ENCODE measurements around the gene FXYD7. TPM values are rescaled to one million over a fixed set of nuclear protein-coding genes. Genes with fewer than 3 reads are reported as not detected.

FXYD7 gene
- total and polyA plus RNA-seq, 3 experiments from 2014 or later = 0.60 to 12.9 (median 1.0) TPM

GRCh38 chr19:35160629-35161433 is 17.8 kb downstream of the FXYD7 start:
- no peaks in the 10 kb centered on the region for H3K27me3 ChIP-seq (ENCODE audit: insufficient read depth, low read length, poor library complexity, severe bottlenecking)
- no peak overlapping the region for H3K27ac ChIP-seq (ENCODE audit: low read depth, low read length)
- peaks cover 0 to 8% (median 2%) of the 10 kb centered on the region in 5 donors for H3K9me3 Mint-ChIP-seq
- no peak overlapping the region for H3K4me3 ChIP-seq (ENCODE audit: low read length)
- DNase-seq = no peak
- H3K4me3 Mint-ChIP-seq = peak overlapping the region in 1 of 7 donors; percentile 51
- peaks cover 48 to 66% (median 62%) of the 10 kb centered on the region in 3 donors for H3K4me1 Mint-ChIP-seq
- H3K36me3 ChIP-seq (ENCODE audit: insufficient read depth, low read length) = peaks cover 83% of the 10 kb centered on the region
- H3K9me3 ChIP-seq (ENCODE audit: low read length) = peaks cover under 1% of the 10 kb centered on the region
- ChIA-PET POLR2A (interaction anchor here (1.3 kb wide), 1 partner anchor 20 kb away, joined by 3 read pairs; no protein-coding TSS in a partner anchor), CTCF (interaction anchor here (1.4 kb wide), 1 partner anchor 19 kb away, joined by 3 read pairs; no protein-coding TSS in a partner anchor)
- peaks cover 51 to 99% (median 53%) of the 10 kb centered on the region in 3 donors for H3K36me3 Mint-ChIP-seq
- H3K4me1 ChIP-seq (ENCODE audit: insufficient read depth, low read length) = peaks cover 24% of the 10 kb centered on the region
- peaks cover 0 to 2% of the 10 kb centered on the region in 2 donors for H3K27me3 Mint-ChIP-seq
- H3K27ac Mint-ChIP-seq = peak overlapping the region in 5 of 8 donors; percentile 44 to 95 (median 75)

GRCh38 chr19:35161434-35161743 is 18.3 kb downstream of the FXYD7 start:
- Histone ChIP-seq H3K4me1 (ENCODE audit: insufficient read depth, low read length) (peaks cover 19% of the 10 kb centered on the region), H3K27ac (ENCODE audit: low read depth, low read length) (no peak overlapping the region), H3K9me3 (ENCODE audit: low read length) (peaks cover 6% of the 10 kb centered on the region), H3K36me3 (ENCODE audit: insufficient read depth, low read length) (peaks cover 89% of the 10 kb centered on the region), H3K27me3 (ENCODE audit: insufficient read depth, low read length, poor library complexity, severe bottlenecking) (no peaks in the 10 kb centered on the region), H3K4me3 (ENCODE audit: low read length) (no peak overlapping the region)
- peaks cover 0 to 2% of the 10 kb centered on the region in 2 donors for H3K27me3 Mint-ChIP-seq
- no peak for DNase-seq
- H3K27ac Mint-ChIP-seq = peak overlapping the region in 5 of 8 donors; percentile 44 to 95 (median 75)
- H3K4me3 Mint-ChIP-seq = no peak overlapping the region
- H3K9me3 Mint-ChIP-seq = peaks cover 0 to 12% (median 5%) of the 10 kb centered on the region in 5 donors
- H3K36me3 Mint-ChIP-seq = peaks cover 55 to 99% (median 56%) of the 10 kb centered on the region in 3 donors
- H3K4me1 Mint-ChIP-seq = peaks cover 43 to 64% (median 62%) of the 10 kb centered on the region in 3 donors
- POLR2A ChIA-PET = interaction anchor here (1.3 kb wide), 1 partner anchor 20 kb away, joined by 3 read pairs; no protein-coding TSS in a partner anchor
- CTCF ChIA-PET = no interaction called here

GRCh38 chr19:35162471-35163326 is 19.6 kb downstream of the FXYD7 start:
- CTCF ChIA-PET = interaction anchor here (0.7 to 1.8 kb wide), 4 partner anchors 9 to 78 kb away, joined by 3 to 5 read pairs (median 4); partner anchors contain the start of gene FXYD5
- no peak overlapping the region for H3K4me3 Mint-ChIP-seq
- POLR2A ChIA-PET = no interaction called here
- H3K36me3 ChIP-seq (ENCODE audit: insufficient read depth, low read length) = peaks cover 84% of the 10 kb centered on the region
- peaks cover 0 to 14% (median 5%) of the 10 kb centered on the region in 5 donors for H3K9me3 Mint-ChIP-seq
- H3K27me3 ChIP-seq (ENCODE audit: insufficient read depth, low read length, poor library complexity, severe bottlenecking) = no peaks in the 10 kb centered on the region
- no peak overlapping the region for H3K27ac ChIP-seq (ENCODE audit: low read depth, low read length)
- H3K4me1 Mint-ChIP-seq = peaks cover 43 to 64% (median 64%) of the 10 kb centered on the region in 3 donors
- H3K27me3 Mint-ChIP-seq = peaks cover 0 to 2% of the 10 kb centered on the region in 2 donors
- DNase-seq = no peak
- peak overlapping the region; percentile 44 to 88 (median 63) for H3K27ac Mint-ChIP-seq
- H3K4me3 ChIP-seq (ENCODE audit: low read length) = no peak overlapping the region
- H3K9me3 ChIP-seq (ENCODE audit: low read length) = peaks cover 8% of the 10 kb centered on the region
- peaks cover 58 to 99% (median 58%) of the 10 kb centered on the region in 3 donors for H3K36me3 Mint-ChIP-seq
- H3K4me1 ChIP-seq (ENCODE audit: insufficient read depth, low read length) = peaks cover 22% of the 10 kb centered on the region

GRCh38 chr19:35164418-35164817 is 21.4 kb downstream of the FXYD7 start:
- POLR2A ChIA-PET = no interaction called here
- Mint-ChIP-seq H3K9me3 (peaks cover 0 to 14% (median 5%) of the 10 kb centered on the region in 5 donors), H3K27ac (peak overlapping the region in 7 of 8 donors; percentile 31 to 83 (median 54)), H3K36me3 (peaks cover 46 to 96% (median 53%) of the 10 kb centered on the region in 3 donors), H3K27me3 (peaks cover 0 to 2% of the 10 kb centered on the region in 2 donors), H3K4me3 (no peak overlapping the region), H3K4me1 (peaks cover 31 to 61% (median 55%) of the 10 kb centered on the region in 3 donors)
- DNase-seq = no peak
- peaks cover 23% of the 10 kb centered on the region for H3K4me1 ChIP-seq (ENCODE audit: insufficient read depth, low read length)
- peaks cover 75% of the 10 kb centered on the region for H3K36me3 ChIP-seq (ENCODE audit: insufficient read depth, low read length)
- no peak overlapping the region for H3K4me3 ChIP-seq (ENCODE audit: low read length)
- no peak overlapping the region for H3K27ac ChIP-seq (ENCODE audit: low read depth, low read length)
- no peaks in the 10 kb centered on the region for H3K27me3 ChIP-seq (ENCODE audit: insufficient read depth, low read length, poor library complexity, severe bottlenecking)
- CTCF ChIA-PET = interaction anchor here (1.3 kb wide), 1 partner anchor 331 kb away, joined by 3 read pairs; no protein-coding TSS in a partner anchor
- peaks cover 8% of the 10 kb centered on the region for H3K9me3 ChIP-seq (ENCODE audit: low read length)

- H3K4me3 Mint-ChIP-seq = no peak overlapping the region
- POLR2A ChIA-PET = no interaction called here
Observed at GRCh38 chr19:35165200-35166058, 22.4 kb downstream of the FXYD7 start.

GRCh38 chr19:35166100-35167063 is 23.3 kb downstream of the FXYD7 start:
- POLR2A ChIA-PET = no interaction called here
- no peak for DNase-seq
- Mint-ChIP-seq H3K36me3 (peaks cover 40 to 92% (median 43%) of the 10 kb centered on the region in 3 donors), H3K9me3 (peaks cover 0 to 14% (median 5%) of the 10 kb centered on the region in 5 donors), H3K4me1 (peaks cover 29 to 55% (median 50%) of the 10 kb centered on the region in 3 donors), H3K27me3 (peaks cover 0 to 2% of the 10 kb centered on the region in 2 donors), H3K4me3 (peak overlapping the region in 2 of 7 donors; percentile 9 to 34), H3K27ac (peak overlapping the region; percentile 72 to 94 (median 90))
- Histone ChIP-seq H3K27ac (ENCODE audit: low read depth, low read length) (peak overlapping the region; percentile 18), H3K4me3 (ENCODE audit: low read length) (peak overlapping the region; percentile 0), H3K27me3 (ENCODE audit: insufficient read depth, low read length, poor library complexity, severe bottlenecking) (no peaks in the 10 kb centered on the region), H3K36me3 (ENCODE audit: insufficient read depth, low read length) (peaks cover 63% of the 10 kb centered on the region), H3K4me1 (ENCODE audit: insufficient read depth, low read length) (peaks cover 23% of the 10 kb centered on the region), H3K9me3 (ENCODE audit: low read length) (peaks cover 8% of the 10 kb centered on the region)
- CTCF ChIA-PET = interaction anchor here (0.9 to 1.5 kb wide), 3 partner anchors 12 to 122 kb away, joined by 3 to 4 read pairs (median 3); partner anchors contain the start of gene FXYD5

More at GRCh38 chr19:35165200-35166058, 22.4 kb downstream of the FXYD7 start:
- Histone ChIP-seq H3K4me3 (ENCODE audit: low read length) (peak overlapping the region; percentile 0), H3K27ac (ENCODE audit: low read depth, low read length) (peak overlapping the region; percentile 18), H3K4me1 (ENCODE audit: insufficient read depth, low read length) (peaks cover 23% of the 10 kb centered on the region), H3K36me3 (ENCODE audit: insufficient read depth, low read length) (peaks cover 72% of the 10 kb centered on the region), H3K27me3 (ENCODE audit: insufficient read depth, low read length, poor library complexity, severe bottlenecking) (no peaks in the 10 kb centered on the region), H3K9me3 (ENCODE audit: low read length) (peaks cover 8% of the 10 kb centered on the region)
- CTCF ChIA-PET = interaction anchor here (0.9 kb wide), 1 partner anchor 23 kb away, joined by 3 read pairs; no protein-coding TSS in a partner anchor
- peaks cover 44 to 96% (median 51%) of the 10 kb centered on the region in 3 donors for H3K36me3 Mint-ChIP-seq
- peak overlapping the region in 7 of 8 donors; percentile 19 to 80 (median 50) for H3K27ac Mint-ChIP-seq
- DNase-seq = no peak
- peaks cover 30 to 59% (median 53%) of the 10 kb centered on the region in 3 donors for H3K4me1 Mint-ChIP-seq
- peaks cover 0 to 2% of the 10 kb centered on the region in 2 donors for H3K27me3 Mint-ChIP-seq
- H3K9me3 Mint-ChIP-seq = peaks cover 0 to 14% (median 5%) of the 10 kb centered on the region in 5 donors
